GM12891 (cell line): Measurements from ENCODE around the gene ZBTB20.

Experiments used
- DNase-seq: peaks from one replicate; pipeline ENCODE4 v3.0.0; 2011; ENCODE audit warnings: low spot score; ENCODE audit not compliant: insufficient read length
- FAIRE-seq: peaks from 2 replicates; lab custom pipeline; 2011; peaks lifted over from hg19 to GRCh38; lab: Jason Lieb, UNC
- PAX5 ChIP-seq: IDR thresholded peaks from 2 replicates; pipeline ENCODE4 v1.6.1; 2011; ENCODE audit warnings: low read length, moderate library complexity, mild to moderate bottlenecking; ENCODE audit not compliant: insufficient read depth, severe bottlenecking
- POLR2A ChIP-seq: IDR thresholded peaks from 2 replicates; pipeline ENCODE4 v1.6.1; 2011; ENCODE audit warnings: low read depth, low read length, control low read depth
- POLR2AphosphoS5 ChIP-seq: IDR thresholded peaks from 2 replicates; pipeline ENCODE4 v1.6.1; 2011; ENCODE audit warnings: low read depth, low read length, control low read depth
- POU2F2 ChIP-seq: IDR thresholded peaks from 2 replicates; pipeline ENCODE4 v1.6.1; 2011; ENCODE audit warnings: low read depth, mild to moderate bottlenecking, control low read depth, low read length, moderate library complexity
- SPI1 ChIP-seq: IDR thresholded peaks from 2 replicates; pipeline ENCODE4 v1.6.1; 2011; ENCODE audit warnings: low read depth, low read length, control low read depth
- TAF1 ChIP-seq: IDR thresholded peaks from 2 replicates; pipeline ENCODE4 v1.6.1; 2011; ENCODE audit warnings: low read depth, low read length, control low read depth

ZBTB20 gene

GRCh38 chr3:114528517-114528916 lies 618.6 kb downstream of the ZBTB20 start:
- FAIRE-seq (no peak), DNase-seq (no peak)
- TF ChIP-seq POLR2A = no peak
- no peak for TF ChIP-seq PAX5
- no peak for TF ChIP-seq POU2F2

DNA sequence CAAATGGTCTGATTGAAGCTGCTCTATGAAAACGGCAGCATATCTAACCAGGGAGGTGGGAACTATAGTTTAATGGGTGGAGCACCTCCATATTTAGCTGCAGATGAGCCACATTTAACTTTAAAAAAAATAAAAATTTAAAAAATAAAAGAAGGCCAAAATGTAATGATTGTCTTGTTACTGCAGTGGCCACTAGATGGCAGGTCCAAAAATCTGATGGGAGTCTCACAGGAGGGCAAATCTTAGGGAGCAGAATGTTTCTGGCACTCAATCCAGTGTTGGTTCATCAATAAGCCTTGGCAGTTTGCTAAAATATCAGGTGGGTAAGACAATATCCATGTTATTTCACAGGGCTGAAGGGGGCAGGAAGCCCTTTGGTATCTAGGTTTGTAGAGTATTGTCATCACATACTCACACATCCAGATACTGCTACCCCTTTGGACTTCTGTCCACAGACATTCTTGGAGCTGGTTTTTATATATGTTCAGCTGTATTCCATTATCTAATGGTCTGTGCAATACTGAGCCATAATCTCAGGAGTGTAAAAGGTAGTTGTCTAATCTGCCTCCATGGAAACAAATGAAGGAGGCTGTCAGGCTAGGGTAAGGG lies 619.9 kb downstream of the ZBTB20 start:
- DNase-seq (no peak), FAIRE-seq (no peak)
- TF ChIP-seq PAX5 = no peak
- no peak for TF ChIP-seq POLR2AphosphoS5
- TF ChIP-seq TAF1 = no peak
- no peak for TF ChIP-seq SPI1
- no peak for TF ChIP-seq POU2F2
- no peak for TF ChIP-seq POLR2A

DNA sequence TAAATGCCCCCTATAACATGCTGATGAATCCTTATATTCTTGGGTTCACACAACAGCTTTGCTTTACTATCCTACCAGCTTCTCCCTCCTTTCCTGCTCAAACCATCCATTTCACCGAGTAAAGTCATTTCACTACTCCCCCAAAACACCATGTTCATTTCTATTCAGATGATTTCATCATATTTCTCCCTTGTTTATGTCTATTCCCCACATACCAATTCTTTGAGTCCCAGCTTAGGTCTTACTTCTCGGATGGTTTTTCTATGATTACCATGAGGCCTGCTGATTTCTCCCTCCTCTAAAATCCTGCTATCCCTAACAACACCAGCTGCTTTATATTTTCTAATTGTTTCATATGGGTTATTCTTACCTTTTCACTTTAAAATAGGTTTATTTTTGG lies 621.8 kb downstream of the ZBTB20 start:
- DNase-seq (no peak), FAIRE-seq (no peak)
- no peak for TF ChIP-seq TAF1

DNA sequence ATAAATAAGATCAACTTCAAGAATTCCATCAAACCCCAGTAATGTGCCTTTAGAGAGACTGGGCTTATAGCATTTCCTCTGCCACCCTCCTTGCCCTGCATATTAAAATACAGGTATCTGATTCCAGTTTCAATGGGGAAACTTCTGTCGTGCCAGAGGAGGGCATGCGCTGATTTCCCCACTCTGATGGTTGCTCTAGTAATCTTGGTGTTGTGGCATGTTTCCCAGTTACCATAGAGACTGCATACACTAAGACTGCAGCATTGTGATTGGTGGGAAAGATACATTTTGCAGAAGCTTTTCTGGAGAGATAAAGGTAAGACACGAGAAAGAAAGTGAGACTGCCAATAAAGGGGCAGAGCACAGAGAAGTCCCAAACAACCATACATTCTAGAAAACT lies 627.7 kb downstream of the ZBTB20 start:
- no peak for DNase-seq
- TF ChIP-seq SPI1 (no peak), POLR2AphosphoS5 (no peak), PAX5 (no peak)
- FAIRE-seq = peak; percentile 66

GRCh38 chr3:114518206-114518808 lies 628.8 kb downstream of the ZBTB20 start:
- no peak for TF ChIP-seq POU2F2
- TF ChIP-seq POLR2AphosphoS5 = no peak
- TF ChIP-seq POLR2A = no peak
- no peak for TF ChIP-seq SPI1
- TF ChIP-seq PAX5 = no peak
- TF ChIP-seq TAF1 = no peak
- FAIRE-seq (no peak), DNase-seq (no peak)

GRCh38 chr3:114510201-114510600 lies 636.9 kb downstream of the ZBTB20 start:
- TF ChIP-seq SPI1 = no peak
- no peak for TF ChIP-seq POLR2A
- no peak for TF ChIP-seq POU2F2
- TF ChIP-seq POLR2AphosphoS5 = no peak
- TF ChIP-seq PAX5 = no peak
- no peak for TF ChIP-seq TAF1
- FAIRE-seq = no peak
- no peak for DNase-seq

GRCh38 chr3:114509756-114510155 lies 637.3 kb downstream of the ZBTB20 start:
- FAIRE-seq (no peak), DNase-seq (no peak)
- TF ChIP-seq POLR2A = no peak
- no peak for TF ChIP-seq SPI1
- no peak for TF ChIP-seq POU2F2
- TF ChIP-seq POLR2AphosphoS5 = no peak

GRCh38 chr3:114508976-114509375 lies 638.1 kb downstream of the ZBTB20 start:
- peak; percentile 50 for FAIRE-seq
- no peak for TF ChIP-seq POLR2AphosphoS5
- TF ChIP-seq SPI1 = no peak
- TF ChIP-seq PAX5 = no peak
- no peak for DNase-seq

DNA sequence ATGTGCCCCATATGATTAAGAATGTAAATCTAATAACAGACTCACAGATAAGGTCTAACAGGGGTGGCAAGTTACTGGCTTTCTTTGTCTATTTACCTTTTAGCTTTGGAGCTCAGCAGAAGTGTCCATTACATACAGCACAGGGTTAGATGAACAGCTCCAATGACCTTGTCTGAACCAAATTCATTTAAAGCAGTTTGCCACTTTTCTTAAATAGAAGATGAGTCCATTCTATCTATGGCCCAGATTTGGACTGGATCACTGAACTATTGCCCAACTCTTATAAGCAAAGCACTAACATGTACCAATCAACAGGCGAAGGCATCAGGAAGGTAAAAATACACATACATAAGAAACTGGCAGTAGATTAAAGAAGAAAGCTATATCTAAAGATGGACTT lies 638.9 kb downstream of the ZBTB20 start:
- TF ChIP-seq SPI1 (no peak), POLR2A (no peak), TAF1 (no peak), PAX5 (no peak), POU2F2 (no peak), POLR2AphosphoS5 (no peak)
- no peak for DNase-seq
- no peak for FAIRE-seq

- TF ChIP-seq POLR2A = no peak
- TF ChIP-seq TAF1 = no peak
- no peak for TF ChIP-seq SPI1
- TF ChIP-seq PAX5 = no peak
- TF ChIP-seq POLR2AphosphoS5 = no peak
- no peak for TF ChIP-seq POU2F2
- no peak for DNase-seq
- no peak for FAIRE-seq
Measured at GRCh38 chr3:114506591-114507300, 640.3 kb downstream of the ZBTB20 start.
